ENCODE results near the gene MRPL34. TPM values are rescaled to one million over a fixed set of nuclear protein-coding genes. Genes with fewer than 3 reads are reported as not detected.
"Not testable (repeated sequence)": the region's sequence is repeated elsewhere in the genome, so short reads cannot be mapped to it uniquely, and the experiment has no call there.

Gene MRPL34
- 40.1 and 52.4 TPM in 2 replicates for total RNA-seq

DNA sequence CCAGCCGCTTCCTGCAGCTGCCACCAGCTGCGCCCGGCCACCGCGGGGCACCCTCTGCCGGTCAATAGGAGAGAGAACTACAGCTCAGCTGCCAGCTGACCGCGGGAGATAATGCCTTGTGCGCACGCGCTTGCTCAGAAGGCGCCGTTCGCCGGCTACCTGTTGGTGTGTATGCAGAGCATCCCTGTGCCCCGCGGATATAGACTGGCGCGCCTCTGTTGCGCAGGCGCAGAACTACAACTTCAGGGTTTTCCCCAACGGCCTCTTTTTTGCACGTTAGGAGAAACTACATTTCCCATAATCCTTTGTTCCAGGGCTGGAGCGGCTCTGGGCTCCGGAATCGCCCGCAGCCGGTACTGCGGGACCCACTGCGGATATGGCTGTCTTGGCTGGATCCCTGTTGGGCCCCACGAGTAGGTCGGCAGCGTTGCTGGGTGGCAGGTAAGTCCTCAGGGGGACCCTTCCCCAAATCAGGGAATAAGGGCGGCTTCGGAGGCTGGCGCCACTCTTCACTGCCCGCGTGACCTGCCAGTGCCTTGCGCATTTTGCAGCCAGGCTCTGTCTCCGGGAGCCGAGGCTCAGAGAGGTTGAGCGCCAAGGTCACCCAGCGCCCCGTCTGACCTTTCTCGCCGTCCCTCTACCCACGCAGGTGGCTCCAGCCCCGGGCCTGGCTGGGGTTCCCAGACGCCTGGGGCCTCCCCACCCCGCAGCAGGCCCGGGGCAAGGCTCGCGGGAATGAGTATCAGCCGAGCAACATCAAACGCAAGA is at the start of gene MRPL34:
Gene MRPL34, plus strand, starts transcription at position 356 of the 768 bp plus-strand sequence. Its CDS starts 21 bp downstream, at position 377.
- peak; percentile 99 for DNase-seq

DNA sequence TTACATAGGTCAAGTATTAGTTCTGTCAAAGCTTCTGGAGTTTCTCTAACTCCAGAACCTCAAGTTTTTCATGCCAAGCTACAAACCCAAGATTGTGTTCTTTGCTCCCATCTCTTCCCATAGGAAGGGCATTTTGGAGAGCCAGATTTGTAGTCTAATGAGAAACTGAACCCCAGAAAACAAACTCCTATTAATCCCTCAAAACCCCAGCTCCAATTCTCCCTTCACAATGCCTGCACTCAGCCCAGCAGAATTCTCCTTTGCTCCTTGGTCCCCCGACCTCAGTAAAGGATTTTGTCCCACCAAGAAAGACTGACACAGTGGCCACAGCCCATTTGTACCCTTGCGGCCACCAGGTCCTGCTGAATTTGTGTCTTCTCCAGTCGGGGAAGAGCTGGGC is 49.5 kb upstream of the MRPL34 start:
- DNase-seq, result no peak

DNA sequence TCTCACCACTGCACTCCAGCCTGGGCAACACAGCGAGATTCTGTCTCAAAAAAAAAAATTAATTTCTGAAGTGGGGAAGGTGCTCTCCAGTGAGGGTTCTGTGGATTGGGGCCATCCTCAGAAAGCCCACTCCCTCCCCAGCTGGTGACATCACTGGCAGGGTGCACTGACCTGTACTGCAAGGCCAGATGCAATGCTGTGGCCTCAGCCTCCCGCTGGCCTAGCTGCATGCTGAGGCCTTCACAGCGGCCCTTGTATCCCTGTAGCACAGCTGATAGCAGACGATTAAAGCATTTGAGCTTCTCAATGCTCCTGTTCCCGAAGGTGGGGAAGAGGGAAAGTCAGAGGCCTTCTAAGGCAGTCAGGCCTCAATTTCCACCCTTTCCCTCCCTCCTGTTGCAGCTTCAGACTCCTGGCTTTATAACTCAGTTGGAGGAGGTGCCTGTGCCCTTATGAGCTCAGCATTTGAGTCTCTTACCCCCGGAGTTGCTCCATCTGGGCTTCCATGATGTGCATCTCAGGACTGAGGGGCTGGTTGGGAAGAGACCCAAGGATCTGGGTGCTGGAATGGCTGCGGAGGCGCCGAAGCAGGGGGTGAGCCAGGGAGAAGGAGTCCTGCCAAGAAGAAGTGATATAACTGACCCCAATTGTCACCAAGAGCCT is 46.4 kb upstream of the MRPL34 start:
- no peak for DNase-seq

DNA sequence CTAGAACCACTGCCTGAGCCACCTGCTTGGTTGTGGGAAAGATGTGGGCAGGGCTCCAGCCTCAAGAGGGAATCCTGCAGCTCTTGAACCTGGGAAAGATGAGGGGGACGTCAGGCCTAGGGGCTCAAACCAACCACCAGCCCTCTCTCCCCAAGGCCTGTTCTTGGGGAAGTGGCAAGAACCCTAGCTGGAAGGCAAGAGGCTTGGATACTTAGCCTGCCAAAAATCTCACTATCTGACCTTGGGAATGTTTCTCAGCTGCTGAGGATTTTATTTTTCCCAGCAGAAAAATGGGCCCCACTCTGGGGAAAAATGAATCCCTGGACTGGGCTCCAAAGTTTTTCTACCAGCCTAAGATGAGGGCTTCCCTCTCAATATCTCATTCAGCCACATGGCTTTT is 45.7 kb upstream of the MRPL34 start:
- no peak for DNase-seq

DNA sequence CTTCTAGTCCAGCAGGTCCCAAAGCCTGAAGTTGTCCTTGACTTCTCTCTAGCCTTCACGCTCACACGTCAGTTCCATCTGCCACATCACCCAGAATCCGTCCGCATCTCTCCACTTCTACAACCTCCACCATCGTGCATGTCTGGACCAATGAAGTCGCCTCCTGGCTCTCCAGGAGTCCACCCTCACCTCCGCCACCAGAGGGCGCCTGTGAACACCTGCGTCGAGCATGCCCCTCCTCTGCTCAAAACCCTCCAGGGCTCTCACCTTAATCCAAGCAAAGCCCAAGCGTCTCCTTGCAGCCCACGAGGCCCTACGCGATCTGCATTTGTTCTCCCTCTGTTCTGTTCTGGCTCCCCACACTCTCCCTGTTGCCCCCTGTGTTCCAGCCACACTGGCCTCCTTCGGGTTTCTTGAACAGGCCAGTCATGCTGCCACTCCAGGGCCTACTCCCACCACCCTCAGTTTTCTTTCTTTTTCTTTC is 44.8 kb upstream of the MRPL34 start:
- peak; percentile 92 for DNase-seq

DNA sequence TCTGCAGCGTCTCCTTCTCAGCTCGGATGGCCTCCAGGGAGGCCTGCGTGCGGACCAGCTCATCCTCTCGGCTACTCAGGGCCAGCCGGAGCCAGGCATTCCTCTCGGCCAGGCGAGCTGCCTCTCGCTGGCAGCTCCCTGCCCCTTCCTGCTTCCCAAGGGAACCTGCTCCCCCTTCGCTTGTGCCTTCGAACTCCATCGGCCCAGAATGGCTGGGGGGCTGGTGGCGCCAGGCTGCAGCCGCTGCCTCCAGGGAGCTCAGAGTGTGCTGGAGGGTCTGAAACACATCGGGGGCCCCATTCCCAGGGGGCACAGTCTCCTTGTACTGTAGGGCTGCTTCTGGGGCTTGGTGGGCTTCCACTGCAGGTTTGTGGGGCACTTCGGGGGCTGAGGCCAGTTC is 43.1 kb upstream of the MRPL34 start:
- no peak for DNase-seq

DNA sequence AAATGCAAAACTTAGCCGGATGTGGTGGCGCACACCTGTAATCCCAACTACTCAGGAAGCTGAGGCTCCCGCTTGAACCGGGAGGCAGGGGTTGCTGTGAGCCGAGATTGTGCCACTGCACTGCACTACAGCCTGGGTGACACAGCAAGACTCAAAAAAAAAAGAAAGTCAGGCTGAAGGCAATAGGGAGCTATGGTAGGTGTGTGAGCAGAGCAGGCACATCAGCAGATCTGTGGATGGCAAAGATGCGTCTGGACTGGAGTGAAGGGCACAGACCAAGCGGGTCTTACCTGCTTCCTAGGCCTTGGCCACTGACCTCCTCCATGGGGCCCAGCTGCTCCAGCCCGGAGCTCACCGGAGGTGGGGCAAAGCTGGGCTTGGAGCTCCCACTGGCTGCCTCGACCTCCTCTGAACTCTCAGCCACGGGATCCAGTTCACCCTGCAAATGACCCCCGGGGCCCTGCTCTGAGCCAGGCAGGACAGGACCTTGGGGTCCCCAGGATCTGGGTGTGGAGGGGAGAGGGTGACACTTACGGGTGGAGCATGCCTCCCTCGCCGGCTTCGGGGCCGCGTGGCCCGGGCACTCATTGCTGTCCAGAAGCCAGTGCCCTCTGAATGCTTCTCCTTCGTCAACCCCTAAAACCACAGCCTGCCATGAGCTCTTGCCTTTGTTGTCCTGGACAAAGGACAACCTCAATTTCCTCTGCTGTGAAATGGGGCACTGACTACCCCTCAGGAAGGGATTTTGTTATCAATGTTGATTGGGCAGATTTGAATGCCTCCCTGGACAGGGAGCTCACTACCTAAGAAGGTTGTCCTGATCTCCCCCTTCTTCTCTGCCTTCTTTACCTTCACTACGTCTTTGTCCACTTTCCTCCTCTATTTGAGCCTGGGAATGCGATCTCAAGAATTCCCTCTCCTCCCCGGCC is 41.7 kb upstream of the MRPL34 start:
- no peak for DNase-seq

DNA sequence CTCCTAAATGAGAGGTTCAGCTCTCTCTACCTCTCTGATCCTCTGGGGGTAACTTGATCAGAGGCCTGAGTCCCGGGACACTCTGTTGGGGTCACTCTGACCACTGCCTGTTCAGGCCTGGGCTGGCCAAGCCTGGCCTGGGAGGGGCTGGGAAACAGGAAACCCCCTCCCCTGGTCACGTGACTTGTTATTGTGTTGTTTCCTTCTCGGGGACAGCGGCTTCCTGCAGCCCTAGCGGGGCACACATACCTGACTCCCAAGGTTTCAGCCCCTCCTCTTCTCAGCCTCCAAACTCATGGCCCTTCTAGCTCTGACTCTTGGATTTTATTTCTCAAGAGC is 41.1 kb upstream of the MRPL34 start, which contains the start of gene USHBP1:
Gene USHBP1, minus strand, starts transcription at position 105 of the 339 bp plus-strand sequence. CDS start 446 bp downstream, outside the sequence.
- peak; percentile 91 for DNase-seq

DNA sequence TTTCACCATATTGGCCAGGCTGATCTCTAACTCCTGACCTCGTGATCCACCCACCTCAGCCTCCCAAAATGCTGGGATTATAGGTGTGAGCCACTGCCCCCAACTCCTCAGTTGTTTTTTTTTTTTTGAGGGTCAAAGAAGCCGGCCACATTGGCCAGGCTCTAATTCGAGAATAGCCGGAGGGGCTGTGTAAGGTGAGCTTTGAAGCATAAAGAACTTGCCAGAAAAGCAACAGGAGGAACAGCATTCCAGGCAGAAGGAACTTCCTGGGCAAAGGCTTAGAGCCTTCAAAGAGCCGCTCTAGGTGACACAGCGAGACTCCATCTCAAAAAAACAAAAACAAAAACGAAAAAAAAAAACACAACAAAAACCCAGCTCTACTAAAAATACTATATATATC is 39.6 kb upstream of the MRPL34 start:
- DNase-seq, result no peak

DNA sequence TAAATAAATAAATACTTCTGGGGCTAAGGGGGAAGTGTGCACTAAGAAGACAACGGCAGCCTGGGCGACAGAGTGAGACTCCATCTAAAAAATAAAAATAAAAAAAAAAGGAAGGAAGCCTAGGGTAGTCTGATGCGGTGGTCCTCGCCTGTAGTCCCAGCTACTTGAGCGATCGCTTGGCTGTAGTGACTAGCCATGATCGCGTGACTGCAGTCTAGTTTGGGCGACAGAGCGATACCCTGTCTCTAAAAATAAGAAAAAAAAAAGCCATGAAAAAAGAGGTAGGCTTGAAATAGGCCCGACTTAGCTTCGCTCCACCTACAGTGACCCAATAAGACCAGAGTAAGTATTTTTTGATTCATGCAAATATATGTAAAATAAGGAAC is 39.1 kb upstream of the MRPL34 start:
- no peak for DNase-seq

DNA sequence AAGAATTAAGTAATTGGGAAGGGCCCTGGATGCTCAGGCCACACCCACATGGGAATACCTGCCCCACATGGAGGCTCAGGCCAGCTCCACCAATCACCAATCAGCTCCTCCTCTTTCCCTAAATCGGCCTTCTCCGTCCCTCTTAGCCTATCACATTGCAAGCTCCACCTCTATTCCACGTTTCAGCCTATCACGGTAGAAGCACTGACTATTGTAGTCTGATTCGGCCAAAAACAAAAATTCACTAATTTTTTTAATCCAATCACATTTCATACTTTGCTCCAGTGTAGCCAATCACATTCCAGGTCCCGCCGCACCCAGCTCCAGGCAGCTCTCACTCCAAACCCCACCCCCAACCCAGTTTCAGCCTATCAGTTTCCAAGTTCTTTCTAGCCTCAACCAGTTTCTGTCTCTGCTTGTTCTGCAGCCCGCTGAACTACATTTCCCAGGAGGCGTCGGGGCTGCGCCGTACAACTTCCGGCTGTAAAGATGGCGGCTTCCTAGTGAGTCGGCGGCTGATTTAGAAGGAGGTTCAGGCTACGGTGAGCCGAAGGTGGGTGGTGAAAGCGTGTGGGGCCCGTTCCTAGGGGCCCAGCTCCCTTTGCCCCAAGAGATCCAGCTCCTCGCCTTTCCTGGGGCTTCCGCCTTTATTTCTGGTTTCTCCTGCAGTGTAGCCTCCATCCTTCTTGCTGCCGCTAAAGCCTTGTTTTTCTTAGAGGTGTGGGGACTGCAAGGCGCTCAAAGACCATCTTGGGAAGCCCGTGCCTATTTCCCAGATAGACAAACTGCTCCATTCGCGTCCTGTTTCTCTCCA is 38.5 kb upstream of the MRPL34 start, which contains the start of gene BABAM1:
Gene BABAM1, plus strand, starts transcription at position 469 of the 814 bp plus-strand sequence. CDS start 1,364 bp downstream, outside the sequence.
- peak; percentile 100 for DNase-seq

DNA sequence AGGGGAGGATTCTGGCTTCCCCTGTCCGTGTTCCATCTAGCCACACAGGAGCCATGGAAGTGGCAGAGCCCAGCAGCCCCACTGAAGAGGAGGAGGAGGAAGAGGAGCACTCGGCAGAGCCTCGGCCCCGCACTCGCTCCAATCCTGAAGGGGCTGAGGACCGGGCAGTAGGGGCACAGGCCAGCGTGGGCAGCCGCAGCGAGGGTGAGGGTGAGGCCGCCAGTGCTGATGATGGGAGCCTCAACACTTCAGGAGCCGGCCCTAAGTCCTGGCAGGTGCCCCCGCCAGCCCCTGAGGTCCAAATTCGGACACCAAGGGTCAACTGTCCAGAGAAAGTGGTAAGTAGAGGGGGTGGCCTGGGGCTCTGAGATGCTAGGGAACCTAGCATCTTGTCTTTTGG is 36.9 kb upstream of the MRPL34 start:
- no peak for DNase-seq

DNA sequence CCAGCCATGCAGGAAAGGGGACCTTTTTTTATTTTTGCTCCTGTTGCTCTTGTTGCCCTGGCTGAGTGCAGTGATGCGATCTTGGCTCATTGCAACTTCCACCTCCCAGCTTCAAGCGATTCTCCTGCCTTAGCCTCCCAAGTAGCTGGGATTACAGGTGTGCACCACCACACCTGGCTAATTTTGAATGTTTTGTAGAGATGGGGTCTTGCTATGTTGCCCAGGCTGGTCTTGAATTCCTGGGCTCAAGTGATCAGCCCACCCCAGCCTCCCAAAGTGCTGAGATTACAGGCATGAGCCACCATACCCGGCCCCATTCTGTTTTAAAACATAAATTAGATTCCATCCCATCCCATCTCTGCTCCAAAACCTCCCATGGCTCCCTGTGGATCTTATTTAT is 30.8 kb upstream of the MRPL34 start:
- not testable (repeated sequence) for DNase-seq

DNA sequence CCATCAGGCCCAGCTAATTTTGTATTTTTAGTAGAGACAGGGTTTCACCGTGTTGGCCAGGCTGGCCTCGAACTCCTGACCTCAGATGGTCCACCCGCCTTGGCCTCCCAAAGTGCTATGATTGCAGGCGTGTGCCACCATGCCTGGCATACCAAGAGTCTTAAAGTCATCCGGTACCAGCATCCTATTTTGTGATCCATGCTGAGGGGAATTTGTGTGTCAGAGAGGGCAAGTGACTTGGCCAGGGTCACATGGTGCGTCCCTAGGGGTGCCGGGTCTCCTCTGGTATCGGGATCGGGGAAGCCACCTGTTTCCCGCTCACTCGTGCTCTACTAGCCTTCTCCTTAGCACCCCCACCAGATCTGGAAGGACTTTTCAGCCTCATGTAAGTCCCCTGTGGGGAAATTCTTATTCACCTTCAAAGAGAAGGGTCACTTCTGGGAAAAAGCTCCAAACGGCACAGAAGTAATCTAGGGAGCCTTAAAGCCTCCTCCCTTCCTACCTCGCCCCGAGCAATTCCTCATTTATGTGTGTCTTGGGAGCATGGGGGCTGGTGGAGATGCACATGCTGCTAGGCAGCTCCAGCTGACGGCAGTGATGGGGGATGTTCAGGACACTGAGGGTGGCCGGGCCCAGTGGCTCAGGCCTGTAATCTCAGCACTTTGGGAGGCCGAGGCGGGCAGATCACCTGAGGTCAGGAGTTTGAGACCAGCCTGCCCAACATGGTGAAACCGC is 30.1 kb upstream of the MRPL34 start:
- no peak for DNase-seq

DNA sequence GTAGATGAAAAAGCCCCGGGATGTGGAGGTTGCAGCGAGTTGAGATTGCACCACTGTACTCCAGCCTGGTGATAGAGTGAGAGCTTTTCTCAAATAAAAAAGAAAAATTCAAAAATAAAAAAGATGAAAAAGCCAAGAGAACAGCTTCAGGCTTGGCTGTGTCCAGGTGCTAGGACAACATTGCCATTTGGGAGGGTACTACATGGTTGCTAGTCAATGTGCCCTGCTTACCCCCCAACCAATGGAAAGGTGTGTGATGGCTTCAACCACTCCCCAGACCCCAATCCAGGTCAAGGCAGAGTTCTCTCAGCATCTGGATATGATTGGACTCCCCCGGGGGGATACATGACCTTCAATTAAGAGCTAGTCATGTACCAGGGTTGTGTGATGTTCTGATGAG is 26.2 kb upstream of the MRPL34 start:
- DNase-seq, result no peak

DNA sequence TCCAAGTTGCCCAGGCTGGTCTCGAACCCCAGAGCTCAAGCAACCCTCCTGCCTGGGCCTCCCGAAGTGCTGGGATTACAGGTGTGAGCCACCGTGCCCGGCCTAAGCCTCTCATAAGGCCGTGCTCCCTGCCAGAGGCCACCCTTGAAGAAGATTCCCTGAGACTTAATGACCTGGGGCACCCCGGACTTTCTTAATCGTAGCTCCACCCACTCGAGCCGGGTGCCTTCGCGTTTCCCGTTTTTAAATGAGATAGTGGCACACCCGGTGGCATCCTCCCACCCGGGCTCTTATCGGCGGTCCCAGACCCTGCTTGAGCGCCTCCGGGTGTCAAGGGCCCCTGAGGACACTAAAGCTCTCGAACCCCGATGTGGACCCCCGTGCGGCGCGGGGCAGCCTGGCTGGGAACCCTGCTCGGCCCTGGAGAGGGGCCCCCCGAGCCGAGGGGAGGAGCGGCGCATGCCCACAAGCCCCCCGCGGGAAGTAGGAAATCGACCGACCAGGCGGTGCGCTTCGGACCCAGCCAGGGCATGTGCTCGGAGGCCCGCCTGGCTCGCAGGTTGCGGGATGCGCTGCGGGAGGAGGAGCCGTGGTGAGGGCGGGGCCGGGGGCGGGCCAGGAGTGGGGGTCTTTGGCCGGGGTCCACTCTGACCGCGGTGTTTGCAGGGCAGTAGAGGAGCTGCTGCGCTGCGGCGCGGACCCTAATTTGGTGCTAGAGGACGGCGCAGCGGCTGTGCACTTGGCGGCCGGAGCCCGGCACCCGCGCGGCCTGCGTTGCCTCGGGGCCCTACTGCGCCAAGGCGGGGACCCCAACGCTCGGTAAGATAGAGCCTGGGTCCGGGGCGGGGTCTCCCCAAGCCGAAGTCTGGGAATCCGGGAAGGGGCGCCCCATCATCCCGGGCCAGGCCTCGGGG is 24.0 kb upstream of the MRPL34 start, which contains the start of gene ANKLE1:
Gene ANKLE1, plus strand, starts transcription at position 511 of the 914 bp plus-strand sequence. Its CDS starts 20 bp downstream, at position 531.
- peak; percentile 39 for DNase-seq

DNA sequence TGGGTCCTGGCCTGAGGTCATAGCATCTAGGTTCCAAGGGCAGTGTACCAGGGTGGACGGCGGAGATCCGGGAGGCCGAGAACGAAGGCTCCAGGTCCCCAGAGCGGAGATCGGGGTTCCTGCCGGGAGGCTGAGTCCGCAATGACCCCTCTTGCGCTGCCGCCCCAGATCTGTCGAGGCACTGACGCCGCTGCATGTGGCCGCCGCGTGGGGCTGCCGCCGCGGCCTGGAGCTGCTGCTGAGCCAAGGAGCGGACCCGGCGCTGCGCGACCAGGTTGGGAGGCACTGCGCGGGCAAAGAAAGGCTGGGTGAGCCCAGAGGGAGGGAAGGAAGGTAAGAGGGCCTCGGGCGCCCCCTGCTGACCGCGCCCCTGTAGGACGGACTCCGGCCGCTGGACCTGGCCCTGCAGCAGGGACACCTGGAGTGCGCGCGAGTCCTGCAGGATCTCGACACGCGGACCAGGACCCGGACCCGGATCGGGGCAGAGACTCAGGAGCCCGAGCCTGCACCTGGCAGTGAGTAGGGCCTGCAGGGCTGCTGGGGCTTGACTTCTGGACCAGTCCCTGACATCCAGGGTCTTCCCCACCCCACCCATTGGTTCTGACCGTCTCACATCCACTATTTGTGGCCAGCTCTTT is 23.1 kb upstream of the MRPL34 start:
- DNase-seq, result peak; percentile 87

DNA sequence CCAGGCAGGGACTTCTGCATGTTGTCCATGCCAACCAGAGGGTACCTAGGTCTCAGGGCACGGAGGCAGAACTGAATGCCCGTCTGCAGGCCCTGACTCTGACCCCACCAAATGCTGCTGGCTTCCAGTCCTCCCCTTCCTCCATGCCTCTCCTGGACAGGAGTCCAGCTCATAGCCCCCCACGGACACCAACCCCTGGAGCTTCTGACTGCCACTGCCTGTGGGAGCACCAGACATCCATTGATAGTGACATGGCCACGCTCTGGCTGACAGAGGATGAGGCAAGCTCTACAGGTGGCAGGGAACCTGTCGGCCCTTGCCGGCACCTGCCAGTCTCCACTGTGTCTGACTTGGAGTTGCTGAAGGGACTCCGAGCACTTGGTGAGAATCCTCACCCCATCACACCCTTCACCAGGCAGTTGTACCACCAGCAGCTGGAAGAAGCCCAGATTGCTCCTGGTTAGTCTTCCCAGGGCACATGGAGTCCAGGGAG is 22.1 kb upstream of the MRPL34 start:
- DNase-seq, result no peak
